Measurements from ENCODE around the gene EGFR.

The EGFR gene

DNA sequence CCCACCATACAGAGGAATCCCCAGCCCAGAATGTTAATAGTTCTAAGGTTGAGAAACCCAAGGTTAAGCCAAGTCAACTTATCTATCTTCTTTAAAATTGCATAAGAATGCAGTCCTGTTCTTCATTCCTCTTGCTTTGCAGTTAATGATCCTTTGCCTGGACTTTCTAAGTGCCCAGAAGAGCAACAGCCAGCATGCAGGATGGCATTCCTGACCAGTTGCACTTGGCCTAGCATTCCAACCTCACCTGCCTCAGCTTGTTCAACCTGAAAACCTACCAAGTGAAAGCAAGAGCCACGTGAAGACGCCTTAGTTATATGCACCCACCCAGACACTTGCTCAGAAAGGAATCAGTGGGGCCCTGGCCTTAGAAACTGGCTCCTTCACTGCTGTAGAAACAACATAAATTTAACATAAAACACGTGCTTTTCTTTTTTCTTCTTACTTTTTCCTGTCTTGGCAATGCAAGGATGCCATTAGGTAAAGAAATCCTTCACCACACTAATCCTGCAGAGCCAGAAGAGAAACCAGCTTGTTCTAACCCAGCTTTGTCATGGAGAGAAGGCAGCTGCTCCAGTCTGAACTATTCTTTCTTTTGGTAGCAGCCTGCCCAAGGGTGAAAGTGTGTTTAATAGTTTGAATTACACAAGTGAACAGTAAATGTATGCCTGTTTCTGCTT lies 25.0 kb downstream of the EGFR start:
- FAIRE-seq: no peak

DNA sequence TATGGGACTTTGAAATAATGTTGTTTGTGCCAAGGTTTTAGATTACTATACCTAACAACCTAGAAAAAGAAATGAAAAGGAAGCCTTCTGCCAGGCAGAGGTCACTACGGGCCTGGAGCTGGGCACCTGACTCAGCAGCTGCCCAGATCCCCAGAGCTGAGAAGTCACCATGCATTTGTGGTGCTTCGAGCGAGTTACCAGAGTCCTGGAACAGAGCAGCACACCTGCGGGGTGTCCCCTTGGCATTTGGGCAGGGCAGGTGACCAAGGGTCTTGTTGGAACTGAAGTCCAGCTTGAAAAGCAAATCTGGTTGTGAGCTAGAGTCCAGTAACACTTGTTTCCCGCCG lies 25.5 kb downstream of the EGFR start:
- no peak for FAIRE-seq

DNA sequence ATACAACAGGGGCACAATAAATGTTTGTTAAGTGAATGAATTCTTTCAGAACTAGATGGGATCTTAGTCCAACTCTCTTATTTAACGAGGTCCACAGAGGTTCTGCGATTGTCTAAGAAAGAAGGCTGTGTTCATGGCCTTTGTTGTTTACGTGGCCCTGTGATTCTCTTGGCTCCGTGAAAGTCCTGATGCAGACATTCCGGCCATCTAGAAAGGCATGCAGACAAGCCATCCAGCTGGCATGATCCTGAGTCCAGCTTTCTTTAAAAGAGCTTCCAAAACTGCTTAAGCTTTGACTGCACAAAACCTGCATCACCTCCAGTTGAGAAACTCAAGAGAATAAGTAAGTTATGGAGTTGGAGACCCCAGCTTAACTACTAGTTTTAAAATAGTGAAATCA lies 26.0 kb downstream of the EGFR start:
- FAIRE-seq: no peak

DNA sequence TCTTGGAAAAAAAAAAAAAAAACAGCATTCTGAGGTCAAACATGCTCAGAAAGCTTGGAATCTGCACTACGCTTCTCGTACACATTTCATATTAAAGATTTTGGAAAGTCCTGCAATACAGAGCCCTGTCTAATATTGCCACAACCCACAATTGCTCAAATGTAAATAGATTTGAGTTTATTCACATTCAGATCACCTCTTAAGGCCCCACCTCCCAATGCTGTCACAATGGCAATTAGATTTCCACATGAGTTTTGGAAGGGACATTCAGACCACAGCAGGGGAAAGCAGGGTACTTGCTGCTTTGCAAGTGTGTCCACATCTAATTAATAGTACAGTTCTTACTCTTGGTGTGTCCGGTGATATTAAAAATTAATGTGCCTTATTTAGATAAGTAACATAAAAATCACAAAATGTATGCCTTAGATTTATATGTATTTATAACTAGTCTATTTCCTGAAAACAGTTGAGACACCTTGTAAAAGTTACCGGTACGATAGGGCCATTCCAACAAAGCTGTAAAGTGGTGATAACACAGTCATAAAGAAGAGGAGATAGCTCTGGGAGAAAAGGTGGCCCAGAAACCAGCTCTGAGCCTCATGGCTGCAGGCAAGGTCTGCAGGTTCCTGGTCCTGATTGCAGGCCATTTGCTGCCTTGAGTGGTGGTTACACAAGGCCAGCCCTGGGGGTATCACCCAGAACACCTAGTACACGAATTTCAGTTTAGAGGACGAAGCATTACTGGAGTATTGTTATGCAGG lies 27.9 kb downstream of the EGFR start:
- FAIRE-seq: no peak

DNA sequence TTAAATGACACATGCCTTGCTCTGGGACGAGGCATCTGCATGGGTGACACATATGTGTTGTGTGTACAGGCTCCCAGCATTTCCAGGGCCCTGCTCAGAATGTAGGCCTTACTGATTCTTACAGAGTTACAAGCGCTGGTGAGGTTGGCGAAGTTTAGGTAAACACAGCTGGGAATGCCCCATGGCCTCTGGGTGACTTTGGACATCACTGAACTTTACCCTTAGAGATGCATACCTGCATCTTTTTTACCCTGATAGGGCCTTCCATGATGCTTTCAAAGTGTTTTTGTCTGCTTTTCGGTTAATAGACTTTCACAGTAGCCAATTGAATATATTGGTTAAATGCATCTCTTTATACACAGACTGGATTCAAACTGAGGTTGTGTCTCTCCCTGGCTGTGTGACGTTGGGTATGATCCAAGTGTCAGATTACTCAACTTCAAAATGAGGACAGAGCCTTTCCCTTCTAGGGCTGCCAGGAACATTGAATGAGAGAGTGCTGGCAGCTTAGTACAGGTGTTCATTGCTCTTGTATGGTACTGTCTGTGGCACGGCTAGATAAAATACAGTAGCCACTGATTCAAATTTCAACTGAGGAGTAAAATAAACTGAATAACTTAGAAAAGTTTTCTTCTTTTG lies 29.5 kb downstream of the EGFR start:
- FAIRE-seq: no peak

DNA sequence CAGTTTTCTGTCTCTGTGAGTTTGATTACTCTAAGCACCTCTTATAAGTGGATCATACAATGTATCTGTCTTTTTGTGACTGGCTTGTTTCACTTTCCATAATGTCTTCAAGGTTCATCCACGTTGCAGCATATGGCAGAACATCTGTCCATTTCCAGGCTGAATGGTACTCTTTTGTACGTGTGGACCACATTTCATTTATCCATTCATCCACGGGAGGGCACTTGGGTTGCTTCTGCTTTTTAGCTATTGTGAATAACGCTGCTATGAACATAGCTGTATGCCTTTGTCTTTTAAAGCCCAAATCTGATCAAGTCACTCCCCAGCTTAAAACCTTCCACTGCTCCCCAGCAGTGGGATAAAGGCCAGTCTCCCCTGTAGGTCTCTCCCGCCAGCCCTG lies 31.5 kb downstream of the EGFR start:
- no peak for FAIRE-seq

DNA sequence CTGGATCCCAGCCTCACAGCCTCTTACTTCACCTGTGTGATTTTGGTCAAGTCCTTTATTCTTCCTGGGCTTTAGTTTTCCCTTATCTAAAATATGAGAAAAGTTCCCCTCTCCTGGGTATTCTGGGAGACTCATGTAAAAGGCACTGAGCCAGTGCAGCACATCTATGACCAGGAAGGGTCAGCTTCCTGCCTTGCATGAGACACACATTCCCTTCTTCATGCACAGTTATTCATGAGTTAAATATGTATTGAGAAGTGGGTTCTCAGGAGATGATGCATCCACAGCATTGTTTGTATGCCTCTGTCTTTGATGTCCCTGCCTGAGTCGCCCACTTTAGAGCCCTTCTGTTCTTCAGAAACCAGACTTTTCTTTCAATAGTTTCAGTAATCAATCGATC lies 33.3 kb downstream of the EGFR start:
- no peak for FAIRE-seq

DNA sequence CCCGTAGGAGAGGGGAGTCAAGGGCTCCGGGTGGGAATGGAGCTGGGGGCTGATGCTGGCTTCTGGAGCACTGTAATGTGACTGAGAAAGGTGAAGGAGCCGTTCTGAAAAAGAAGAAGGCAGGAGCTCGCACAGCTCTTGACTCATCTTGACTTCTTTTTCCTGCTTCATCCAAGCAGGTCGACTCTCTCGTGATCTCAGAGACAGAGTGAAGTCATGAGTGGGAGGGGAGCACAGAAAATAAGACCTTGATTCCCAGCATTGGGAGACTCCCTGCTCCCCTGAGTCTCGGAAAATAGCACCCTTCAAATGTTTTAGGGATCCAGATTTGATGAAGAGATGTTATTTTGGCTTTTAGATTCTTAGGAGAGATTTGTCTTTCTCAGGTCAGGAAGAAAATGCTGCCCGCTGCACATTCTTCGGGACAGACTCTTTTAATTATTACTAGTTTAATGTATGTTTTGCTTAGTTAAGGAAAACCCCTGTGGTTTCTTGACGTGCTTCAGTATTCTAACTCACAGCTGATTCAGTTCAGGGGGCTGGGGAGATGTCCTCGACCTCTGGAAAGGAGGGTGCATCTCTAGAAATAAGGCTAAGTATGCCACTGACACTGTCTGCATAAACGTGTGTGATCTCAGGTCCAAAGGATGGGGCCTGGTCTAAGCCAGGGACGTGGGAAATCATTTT lies 34.1 kb downstream of the EGFR start:
- FAIRE-seq: no peak

DNA sequence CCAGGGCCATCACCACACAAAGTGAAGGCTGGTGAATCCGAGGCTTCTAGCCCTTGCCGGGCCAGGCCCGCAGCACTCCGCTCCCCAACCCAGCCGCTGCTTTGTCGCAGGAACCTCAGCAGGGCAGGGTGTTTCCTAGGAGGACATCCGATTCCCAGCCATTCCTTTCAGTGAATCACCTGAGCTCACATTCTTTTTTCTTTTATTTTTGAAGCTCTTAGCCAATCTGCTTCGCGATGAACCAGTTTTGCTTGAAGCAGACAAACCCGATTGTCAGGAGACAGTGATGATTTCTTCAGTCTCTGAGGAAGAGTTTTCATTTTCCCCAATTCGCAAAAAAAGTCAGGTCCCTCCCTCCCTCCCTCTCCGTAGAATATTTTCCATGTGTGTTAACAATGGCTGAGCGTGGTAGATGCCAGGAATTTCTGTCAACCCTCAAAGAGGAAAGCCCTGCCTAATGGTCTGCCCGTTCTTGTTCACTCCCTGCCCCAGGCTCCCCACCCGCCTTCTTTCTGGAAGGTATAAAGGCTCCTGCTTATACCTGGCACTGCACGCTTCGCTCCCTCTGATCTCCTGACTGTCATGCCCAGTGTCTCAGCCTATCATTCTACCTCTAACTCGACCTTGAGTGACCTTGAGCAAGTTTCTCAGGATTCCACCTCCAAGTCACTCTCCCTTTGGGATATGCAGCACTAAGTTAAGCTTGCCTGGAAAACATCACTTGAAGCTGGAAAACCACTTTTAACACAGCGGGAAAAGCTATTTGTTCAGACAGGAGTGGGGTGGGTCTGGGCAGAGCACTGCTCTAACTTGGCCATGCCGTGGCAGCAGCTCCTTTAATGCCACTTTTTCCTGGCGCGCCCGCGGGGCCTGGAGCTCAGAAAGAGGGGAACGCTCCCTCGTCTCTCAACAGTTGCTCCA lies 35.1 kb downstream of the EGFR start:
- FAIRE-seq: no peak

DNA sequence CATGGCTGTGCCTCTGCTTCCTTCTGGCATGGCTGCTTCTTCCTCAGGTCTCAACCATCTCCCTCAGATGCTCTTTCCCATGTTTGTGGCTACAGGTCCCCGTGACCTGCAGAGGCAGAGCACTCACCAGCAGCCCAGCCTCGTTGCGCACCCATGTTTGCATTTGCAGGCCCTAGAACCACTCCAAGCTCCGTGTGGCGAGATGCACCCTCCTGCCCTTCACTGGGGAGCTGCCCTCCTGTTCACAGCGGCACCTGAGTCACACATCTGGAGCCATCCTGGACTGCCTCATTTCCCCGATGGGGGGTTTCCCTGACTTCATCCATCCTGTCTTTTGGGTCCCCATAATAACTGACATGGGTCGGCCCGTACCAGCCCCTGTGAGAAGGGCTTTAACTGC lies 35.9 kb downstream of the EGFR start:
- no peak for FAIRE-seq

DNA sequence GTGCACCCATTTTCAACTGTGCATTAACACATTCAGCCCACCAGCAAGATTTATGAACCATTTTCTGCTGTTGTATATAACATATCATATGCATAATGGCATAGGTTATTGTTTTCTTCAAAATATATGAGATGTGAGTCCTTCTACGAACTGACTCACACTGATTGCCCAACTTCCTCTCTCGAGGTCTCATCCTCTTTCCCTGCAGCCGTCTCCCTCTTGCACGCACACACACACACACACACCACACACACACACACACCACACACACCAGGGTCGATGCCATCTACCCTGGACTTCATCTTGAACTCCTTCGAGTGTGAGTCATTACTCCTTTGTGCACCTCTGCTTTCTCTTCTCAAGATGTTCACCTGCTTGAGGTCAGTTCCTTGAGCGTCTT lies 36.7 kb downstream of the EGFR start:
- no peak for FAIRE-seq

DNA sequence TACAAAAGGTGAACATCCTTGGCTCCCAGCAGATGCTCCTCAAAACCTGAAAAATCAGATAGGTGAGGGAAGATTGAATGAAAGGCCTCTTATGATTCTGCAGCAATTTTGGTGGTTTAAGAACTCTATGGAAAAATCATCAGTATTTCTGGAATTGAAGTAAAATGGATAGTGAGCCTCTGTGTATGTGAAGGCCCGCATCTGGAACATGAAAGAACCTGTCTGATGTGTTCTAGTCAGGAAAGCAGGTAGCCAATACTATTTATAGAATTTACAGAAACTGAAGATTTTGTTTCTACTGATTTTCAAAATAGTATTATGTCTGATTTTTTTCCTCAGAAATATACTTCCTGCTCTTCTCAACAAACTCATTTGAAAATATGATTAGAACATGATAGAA lies 37.3 kb downstream of the EGFR start:
- FAIRE-seq: no peak

DNA sequence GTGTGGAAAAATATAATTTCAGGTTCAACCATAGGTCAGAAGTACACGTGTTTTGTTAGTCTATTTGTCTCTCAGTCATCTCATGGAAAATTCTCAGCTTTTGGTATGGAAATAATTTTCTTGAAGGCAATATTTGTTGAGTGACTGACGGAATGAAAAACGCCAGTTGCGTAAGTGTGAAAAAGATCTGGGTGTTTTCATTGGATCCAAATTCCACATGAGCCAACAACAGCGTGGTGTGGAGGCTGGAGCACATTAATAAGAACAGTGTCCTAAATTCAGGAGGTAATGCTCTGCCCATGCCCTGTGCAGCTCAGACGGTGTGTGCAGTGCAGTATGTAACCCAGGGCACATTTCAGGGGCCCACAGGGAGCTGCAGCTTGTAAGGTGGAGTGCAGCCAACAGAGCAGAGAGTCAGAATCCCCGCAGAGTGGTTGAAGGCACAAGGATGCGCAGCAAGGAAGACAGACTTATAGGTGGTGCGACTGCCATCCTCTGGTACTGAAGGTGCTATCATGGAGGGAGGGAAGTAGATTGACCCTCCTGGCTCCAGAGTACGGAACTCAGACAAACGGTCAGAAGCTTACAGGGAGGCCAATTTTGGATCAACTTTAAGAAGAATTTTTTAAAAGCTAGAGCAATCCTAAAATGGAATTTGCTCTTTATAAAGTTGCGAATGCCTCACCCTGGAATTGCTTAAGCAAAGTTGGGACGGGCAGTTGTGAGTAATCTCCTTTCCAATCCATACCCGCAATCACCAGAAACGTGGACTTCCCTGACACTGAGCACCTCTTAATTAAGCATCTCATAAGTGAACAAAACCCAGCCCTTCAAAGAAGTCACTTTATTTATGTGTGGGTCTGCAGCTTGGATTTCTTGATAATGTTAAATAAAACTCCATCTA lies 38.0 kb downstream of the EGFR start:
- FAIRE-seq: no peak

DNA sequence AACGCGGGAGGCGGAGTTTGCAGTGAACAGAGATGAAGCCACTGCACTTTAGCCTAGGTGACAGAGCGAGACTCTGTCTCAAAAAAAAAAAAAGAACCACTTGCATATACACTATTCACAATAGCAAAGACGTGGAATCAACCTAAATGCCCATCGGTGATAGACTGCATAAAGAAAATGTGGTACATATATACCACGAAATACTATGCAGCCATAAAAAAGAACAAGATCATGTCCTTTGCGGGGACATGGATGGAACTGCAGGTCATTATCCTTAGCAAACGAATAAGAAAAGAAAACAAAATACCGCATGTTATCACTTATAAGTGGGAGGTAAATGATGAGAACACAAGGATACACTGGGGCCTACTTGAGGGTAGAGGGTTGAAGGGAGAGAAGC lies 39.5 kb downstream of the EGFR start:
- no peak for FAIRE-seq

DNA sequence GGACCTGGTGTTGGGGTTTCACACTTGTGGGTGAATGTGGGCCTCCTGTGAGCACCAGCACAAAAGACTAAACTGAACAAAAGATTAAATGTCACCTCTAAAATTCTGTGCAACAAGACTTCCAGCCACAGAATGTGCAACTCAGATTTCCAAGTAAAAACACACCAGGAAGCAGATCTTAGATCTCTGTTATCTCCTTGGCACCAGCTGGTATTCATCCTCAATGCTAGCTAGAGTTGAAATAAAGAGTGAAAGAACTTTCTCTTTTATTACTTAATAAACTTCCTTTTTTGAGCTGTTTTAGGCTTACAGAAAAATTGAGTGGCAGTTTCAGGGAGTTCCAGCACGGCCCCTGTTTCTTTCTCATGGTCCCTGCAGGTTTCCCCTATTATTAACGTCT lies 40.2 kb downstream of the EGFR start:
- FAIRE-seq: no peak

DNA sequence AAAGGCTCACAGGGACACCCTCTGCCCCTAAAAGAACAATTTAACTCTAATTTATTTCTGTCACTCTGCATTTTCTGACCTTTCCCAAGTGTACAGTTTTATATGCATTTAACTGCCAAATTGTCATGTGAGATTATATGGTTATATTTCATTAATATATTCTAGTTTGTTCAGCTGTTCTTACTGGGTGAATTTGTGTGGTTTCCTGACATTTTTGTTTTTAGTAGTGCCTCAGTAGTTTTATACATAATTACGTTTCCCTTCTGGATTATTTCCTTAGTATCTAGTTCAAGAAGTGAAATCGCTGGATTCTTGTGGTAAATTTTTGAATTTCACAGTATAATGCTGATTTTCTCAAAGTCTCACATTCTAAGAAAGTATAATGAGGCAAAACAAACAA lies 41.3 kb downstream of the EGFR start:
- FAIRE-seq: no peak

DNA sequence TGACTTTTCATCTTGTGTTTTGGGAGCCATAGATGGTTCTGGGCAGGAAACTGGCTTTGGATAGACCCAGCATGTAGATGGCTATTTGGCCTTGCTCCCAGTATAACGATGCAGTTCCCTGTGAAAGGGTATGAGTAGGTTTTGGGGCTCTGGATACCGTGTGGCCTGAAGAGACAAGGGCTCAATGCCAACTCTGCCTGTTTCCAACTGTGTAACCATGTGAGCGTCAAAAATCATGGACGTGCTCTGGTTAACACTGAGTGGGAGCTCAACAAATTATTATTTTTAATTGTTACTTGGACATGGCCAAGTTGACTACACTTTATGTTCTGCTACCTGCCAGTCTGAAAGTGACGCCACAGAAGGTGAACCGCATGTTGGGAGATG lies 41.8 kb downstream of the EGFR start:
- FAIRE-seq: no peak

DNA sequence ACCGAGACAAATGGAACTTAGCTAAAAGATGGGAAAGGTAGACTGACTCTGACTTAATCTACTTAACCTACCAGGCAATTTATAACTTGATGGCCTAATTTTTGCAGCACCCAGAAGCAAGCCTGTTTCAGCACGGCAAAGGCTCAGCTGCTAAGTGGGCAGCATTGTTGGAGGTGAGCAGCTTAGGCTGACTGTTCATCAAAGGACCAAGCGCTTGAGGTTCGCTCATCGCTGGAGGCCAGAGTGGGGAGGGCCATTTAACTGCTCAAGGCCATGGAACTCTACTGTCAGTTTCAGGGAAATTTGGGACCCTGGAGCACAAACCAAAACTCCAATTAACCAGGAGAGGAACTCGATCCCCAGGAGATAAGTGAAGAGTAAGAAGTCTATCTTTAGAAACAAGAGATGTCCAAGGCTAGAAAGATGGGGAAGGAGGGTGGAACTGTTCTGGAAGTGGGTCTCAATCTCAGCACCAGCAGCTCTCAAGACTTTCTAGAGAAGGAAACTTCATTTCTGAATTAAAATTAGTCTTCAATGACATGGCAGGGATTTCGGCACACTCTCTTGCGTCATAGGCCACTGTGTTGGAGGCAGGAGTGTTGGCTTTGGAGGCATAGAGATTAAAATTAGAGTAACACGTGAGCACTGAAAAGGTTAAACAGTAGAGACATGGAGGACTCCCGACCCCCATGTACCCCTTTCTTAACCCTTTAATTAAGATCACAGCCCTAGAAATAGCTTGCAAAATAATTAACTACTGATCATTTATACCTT lies 43.1 kb downstream of the EGFR start:
- FAIRE-seq: no peak

DNA sequence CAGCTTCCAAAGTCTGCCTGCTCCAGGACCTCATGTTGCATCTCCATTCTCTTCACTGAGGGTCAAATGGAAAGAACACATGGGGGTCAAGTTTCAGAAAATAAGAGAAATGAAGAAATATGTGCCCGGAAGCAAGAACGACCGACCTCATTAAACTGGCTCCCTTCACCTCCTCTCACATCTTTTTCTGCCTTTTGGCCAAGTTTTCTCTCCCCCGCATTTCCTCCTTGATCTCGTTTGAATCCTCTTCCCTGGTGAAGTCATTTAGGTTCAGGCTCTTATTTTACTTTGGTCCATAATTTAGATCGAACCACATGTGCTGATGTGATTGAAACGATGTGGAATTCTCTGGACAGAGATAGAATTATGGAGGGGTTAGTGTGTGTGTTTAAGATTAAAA lies 44.2 kb downstream of the EGFR start:
- no peak for FAIRE-seq

DNA sequence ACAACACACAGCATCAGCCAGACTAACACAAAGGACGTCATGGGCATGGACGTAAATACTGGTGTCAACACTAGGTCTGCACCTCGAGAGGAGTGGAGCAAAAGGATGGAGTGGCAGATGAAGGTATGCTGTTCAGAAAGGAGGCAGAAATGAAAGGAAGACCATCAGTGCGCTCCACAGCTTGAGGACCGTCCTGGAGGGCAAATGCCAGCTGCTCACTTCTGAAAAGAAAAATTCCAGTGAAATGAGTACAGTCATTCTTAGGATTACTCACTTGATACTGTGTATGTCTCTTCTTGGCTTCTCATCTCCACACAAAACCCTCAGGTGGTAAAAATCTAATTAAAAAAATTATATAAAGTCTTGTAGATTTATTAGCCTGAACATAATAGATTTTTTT lies 44.8 kb downstream of the EGFR start:
- no peak for FAIRE-seq

DNA sequence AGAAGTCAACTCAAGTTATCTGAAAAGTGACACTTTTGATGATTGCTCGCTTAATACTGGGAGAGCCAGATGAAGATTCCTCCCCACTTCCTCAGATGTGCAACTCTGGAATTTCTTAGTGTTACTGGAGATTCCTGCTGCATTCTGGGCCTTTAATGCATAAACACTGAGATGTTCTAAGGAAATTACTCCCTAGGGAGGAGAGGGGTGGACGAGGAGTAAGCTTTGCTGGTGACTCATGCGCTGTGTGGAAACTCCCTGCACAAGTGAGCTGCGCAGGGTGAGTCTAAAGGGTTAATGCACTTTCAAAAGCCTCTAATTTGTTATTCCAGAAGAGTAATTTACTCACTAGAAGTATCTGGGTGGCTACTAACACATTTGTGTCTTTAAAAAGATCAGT lies 46.3 kb downstream of the EGFR start:
- no peak for FAIRE-seq
